Activated T-cell treated with anti-CD3 and anti-CD28 coated beads, Interleukin-2, amount 50 U/mL, for 24 hours (primary cell): ENCODE measurements around the gene OR6C4.
"Not testable (repeated sequence)": the region's sequence is repeated elsewhere in the genome, so short reads cannot be mapped to it uniquely, and the experiment has no call there.

Experiments used
- DNase-seq: peaks from one replicate; pipeline ENCODE4 v3.0.0-alpha.2; 2020
- H3K27ac Mint-ChIP-seq: 2 replicates; pipeline ENCODE4 v1.8.0; 2020; ENCODE audit warnings: mild to moderate bottlenecking, mixed read lengths
- H3K27me3 Mint-ChIP-seq: 2 replicates; pipeline ENCODE4 v1.8.0; 2020; ENCODE audit warnings: mixed read lengths
- H3K36me3 Mint-ChIP-seq: 2 replicates; pipeline ENCODE4 v1.8.0; 2020; ENCODE audit warnings: low read depth, mixed read lengths
- H3K4me1 Mint-ChIP-seq: 2 replicates; pipeline ENCODE4 v1.8.0; 2020; ENCODE audit warnings: low read depth, mixed read lengths
- H3K4me3 Mint-ChIP-seq: 2 replicates; pipeline ENCODE4 v1.8.0; 2020; ENCODE audit warnings: mild to moderate bottlenecking, moderate library complexity, mixed read lengths
- H3K9me3 Mint-ChIP-seq: 2 replicates; pipeline ENCODE4 v1.8.0; 2020; ENCODE audit warnings: mixed read lengths

The OR6C4 gene

DNA sequence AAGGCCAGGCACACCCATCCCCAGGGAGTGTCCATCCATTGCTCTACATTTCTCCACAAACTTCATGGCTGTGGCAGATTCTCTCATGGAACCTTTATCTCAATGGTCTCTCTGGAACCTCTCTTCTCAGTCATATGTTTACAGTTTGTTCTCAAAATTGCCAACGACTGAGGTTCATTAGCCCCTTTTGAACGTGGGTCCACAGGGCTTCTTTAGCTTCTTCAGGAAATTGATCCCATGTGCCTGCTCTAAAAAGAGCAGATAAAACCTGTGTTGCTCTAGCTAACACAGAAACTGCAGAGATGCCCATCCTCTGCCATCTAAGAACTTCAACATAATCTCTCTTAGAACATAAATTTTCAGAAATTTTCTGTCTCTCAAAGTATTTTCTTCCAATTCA is at the start of gene OR6C4:
Gene OR6C4 (plus strand): TSS at position 301 of the 400 bp plus-strand sequence. CDS start 1,625 bp downstream, outside the sequence.
- no peaks in the 10 kb centered on the region for H3K36me3 Mint-ChIP-seq
- H3K4me1 Mint-ChIP-seq, result no peaks in the 10 kb centered on the region
- DNase-seq, result no peak
- H3K4me3 Mint-ChIP-seq, result no peak within 1 kb of the TSS
- no peak within 1 kb of the TSS for H3K27ac Mint-ChIP-seq
- H3K9me3 Mint-ChIP-seq, result no peaks in the 10 kb centered on the region
- peaks cover 55% of the 10 kb centered on the region for H3K27me3 Mint-ChIP-seq

DNA sequence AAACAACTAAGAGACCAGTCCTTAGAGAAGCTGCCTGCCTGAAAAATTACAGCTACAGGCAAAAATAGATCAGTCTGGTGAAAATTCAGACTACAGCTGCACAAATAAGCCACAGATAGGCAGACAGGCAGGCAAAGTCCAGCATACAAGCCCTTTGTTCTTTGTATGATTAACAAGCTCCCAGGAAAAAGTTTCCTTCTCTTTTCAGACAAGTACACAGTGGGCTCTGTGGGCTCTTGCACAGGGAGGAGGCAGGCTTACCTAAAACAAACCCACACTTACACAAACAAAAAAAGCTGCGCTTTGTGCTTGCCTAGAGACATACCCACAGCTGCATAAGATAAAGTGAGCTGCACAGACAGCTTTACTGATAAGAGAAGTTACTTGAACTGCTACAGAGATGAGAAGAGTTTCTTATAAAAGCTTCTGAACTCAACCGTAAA is 49.6 kb upstream of the OR6C4 start:
- Mint-ChIP-seq H3K4me3 (no peak overlapping the region), H3K27me3 (peaks cover 12% of the 10 kb centered on the region), H3K9me3 (no peaks in the 10 kb centered on the region), H3K4me1 (no peaks in the 10 kb centered on the region), H3K27ac (no peak overlapping the region), H3K36me3 (no peaks in the 10 kb centered on the region)
- no peak for DNase-seq

DNA sequence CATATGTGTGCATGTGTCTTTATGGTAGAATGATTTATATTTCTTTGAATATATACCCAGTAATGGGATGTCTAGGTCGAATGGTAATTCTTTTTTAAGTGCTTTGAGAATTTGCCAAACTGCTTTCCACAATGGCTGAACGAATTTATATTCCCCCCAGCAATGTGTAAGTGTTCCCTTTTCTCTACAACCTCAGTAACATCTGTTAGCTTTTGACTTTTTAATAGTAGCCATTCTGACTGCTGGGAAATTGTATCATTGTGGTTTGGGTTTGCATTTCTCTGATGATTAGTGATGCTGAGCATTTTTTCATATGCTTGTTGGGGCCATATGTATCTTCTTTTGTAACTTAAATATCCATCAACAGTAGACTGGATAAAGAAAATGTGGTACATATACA is 47.8 kb upstream of the OR6C4 start:
- no peaks in the 10 kb centered on the region for H3K9me3 Mint-ChIP-seq
- H3K4me3 Mint-ChIP-seq, result no peak overlapping the region
- no peaks in the 10 kb centered on the region for H3K4me1 Mint-ChIP-seq
- no peak for DNase-seq
- no peak overlapping the region for H3K27ac Mint-ChIP-seq
- no peaks in the 10 kb centered on the region for H3K36me3 Mint-ChIP-seq
- peaks cover 10% of the 10 kb centered on the region for H3K27me3 Mint-ChIP-seq

DNA sequence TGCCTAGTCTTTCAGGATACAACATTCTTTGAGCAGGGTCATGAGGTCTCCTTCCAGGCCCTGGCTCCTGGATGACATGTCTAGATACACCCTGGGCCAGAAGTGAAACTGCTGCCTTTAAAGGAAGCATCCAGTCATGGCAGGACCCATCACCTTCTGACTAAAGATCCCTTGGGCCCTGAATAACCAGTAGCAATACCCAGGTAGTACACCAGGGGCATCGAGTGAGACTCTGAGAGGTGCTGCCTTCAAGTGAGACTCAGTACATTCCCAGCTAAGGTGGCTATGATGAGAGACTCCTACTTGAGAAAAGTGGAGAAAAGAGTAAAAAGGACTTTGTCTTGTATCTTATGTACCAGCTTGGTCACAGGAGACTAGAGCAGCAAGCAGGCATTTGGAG is 33.7 kb upstream of the OR6C4 start:
- no peak for DNase-seq
- Mint-ChIP-seq H3K4me3 (no peak overlapping the region), H3K4me1 (no peaks in the 10 kb centered on the region), H3K9me3 (no peaks in the 10 kb centered on the region), H3K27me3 (peaks cover 32% of the 10 kb centered on the region), H3K27ac (no peak overlapping the region), H3K36me3 (no peaks in the 10 kb centered on the region)

- Mint-ChIP-seq H3K27me3 (peaks cover 34% of the 10 kb centered on the region), H3K9me3 (no peaks in the 10 kb centered on the region), H3K36me3 (no peaks in the 10 kb centered on the region), H3K4me1 (no peaks in the 10 kb centered on the region), H3K27ac (no peak overlapping the region), H3K4me3 (no peak overlapping the region)
- DNase-seq, result no peak
These were observed 33.0 kb upstream of the OR6C4 start for GRCh38 chr12:55516391-55516790.

DNA sequence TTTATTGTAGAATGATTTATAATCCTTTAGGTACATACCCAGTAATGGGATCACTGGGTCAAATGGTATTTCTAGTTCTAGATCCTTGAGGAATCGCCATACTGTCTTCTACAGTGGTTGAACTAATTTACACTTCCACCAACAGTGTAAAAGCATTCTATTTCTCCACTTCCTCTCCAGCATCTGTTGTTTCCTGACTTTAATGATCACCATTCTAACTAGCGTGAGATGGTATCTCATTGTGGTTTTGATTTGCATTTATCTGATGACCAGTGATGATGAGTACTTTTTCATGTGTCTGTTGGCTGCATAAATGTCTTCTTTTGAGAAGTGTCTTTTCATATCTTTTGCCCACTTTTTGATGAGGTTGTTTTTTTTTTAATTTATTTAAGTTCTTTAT is 1.2 kb upstream of the OR6C4 start:
- not testable (repeated sequence) for H3K27ac Mint-ChIP-seq, DNase-seq, H3K4me1 Mint-ChIP-seq, H3K4me3 Mint-ChIP-seq, H3K36me3 Mint-ChIP-seq, H3K9me3 Mint-ChIP-seq
- H3K27me3 Mint-ChIP-seq, result peaks cover 61% of the 10 kb centered on the region

GRCh38 chr12:55548756-55549155 is 646 bp upstream of the OR6C4 start:
- no peak overlapping the region for H3K27ac Mint-ChIP-seq
- no peaks in the 10 kb centered on the region for H3K9me3 Mint-ChIP-seq
- peaks cover 56% of the 10 kb centered on the region for H3K27me3 Mint-ChIP-seq
- no peak for DNase-seq
- no peaks in the 10 kb centered on the region for H3K36me3 Mint-ChIP-seq
- no peak overlapping the region for H3K4me3 Mint-ChIP-seq
- H3K4me1 Mint-ChIP-seq, result no peaks in the 10 kb centered on the region

DNA sequence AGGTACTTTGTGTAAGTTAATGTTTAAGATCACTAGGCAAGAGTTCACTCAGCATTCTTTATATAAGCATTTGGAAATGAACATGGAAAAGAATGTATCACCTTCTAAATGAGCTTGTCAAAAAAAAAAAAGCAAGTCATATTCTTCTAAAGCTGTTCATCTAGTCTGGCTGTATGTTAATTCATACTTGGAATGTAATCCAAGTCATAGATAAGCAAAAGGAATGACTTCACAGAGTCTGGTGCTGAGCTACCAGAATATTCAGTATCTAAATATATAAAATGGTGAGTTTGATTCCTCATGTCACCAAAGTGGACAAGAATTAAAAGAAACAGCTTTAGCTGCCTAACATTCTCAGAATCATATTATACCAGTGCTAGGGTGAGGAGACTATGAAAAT is 4.9 kb downstream of the OR6C4 start:
- DNase-seq, result no peak
- Mint-ChIP-seq H3K9me3 (peaks cover 21% of the 10 kb centered on the region), H3K27ac (no peak overlapping the region), H3K27me3 (peaks cover 27% of the 10 kb centered on the region), H3K4me3 (no peak overlapping the region), H3K36me3 (no peaks in the 10 kb centered on the region), H3K4me1 (no peaks in the 10 kb centered on the region)

DNA sequence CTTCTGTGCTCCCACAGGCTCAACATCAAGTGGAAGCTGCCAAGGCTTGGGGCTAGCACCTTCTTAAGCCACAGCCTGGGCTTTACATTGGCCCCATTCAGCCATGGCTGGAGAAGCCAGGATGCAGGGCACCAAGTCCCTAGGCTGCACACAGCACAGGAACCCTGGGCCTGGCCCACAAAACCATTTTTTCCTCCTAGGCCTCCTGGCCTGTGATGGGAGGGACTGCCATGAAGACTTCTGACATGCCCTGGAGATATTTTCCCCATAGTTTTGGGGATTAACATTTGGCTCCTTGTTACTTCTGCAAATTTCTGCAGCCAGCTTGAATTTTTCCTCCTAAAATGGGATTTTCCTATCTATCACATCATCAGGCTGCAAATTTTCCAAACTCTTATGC is 20.7 kb downstream of the OR6C4 start:
- Mint-ChIP-seq H3K9me3 (peaks cover 35% of the 10 kb centered on the region), H3K27me3 (peaks cover 29% of the 10 kb centered on the region)
- not testable (repeated sequence) for H3K36me3 Mint-ChIP-seq, H3K4me3 Mint-ChIP-seq, DNase-seq, H3K27ac Mint-ChIP-seq, H3K4me1 Mint-ChIP-seq

DNA sequence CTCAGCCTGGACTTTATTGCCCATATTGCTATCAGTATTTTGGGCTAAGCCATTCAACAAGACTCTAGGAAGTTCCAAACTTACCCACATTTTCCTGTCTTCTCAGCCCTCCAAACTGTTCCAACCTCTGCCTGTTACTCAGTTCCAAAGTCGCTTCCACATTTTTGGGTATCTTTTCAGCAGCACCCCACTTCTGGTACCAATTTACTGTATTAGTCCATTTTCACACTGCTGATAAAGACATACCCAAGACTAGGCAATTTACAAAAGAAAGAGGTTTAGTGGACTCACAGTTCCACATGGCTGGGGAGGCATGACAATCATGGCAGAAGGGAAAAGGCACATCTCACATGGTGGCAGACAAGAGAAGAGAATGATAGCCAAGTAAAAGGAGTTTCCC is 21.3 kb downstream of the OR6C4 start:
- H3K36me3 Mint-ChIP-seq, H3K27ac Mint-ChIP-seq, DNase-seq, H3K4me1 Mint-ChIP-seq, H3K4me3 Mint-ChIP-seq: not testable (repeated sequence)
- Mint-ChIP-seq H3K27me3 (peaks cover 26% of the 10 kb centered on the region), H3K9me3 (peaks cover 35% of the 10 kb centered on the region)

DNA sequence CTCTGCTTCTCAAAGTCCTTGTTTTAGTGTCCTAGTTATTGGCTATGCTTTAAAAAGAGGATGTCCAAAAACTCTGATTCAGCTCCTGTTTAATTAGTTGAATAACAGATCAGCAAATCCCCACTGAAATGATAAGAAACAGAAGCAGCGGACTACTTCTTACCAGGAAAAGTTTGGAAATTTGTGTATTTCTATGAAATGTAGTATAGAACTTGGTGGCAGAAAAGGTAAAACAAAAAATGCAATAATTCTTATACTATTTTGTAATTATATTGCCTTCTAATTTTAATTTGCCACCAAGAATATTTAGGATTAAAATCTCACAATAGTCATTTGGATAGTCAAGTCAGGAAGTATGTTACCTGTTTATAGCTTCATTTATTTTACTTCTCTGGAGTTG is 22.8 kb downstream of the OR6C4 start, which contains the start of gene OR2AP1:
Gene OR2AP1 (plus strand): TSS at position 301 of the 400 bp plus-strand sequence. CDS start 1,947 bp downstream, outside the sequence.
- peaks cover 26% of the 10 kb centered on the region for H3K27me3 Mint-ChIP-seq
- no peaks in the 10 kb centered on the region for H3K4me1 Mint-ChIP-seq
- DNase-seq, result no peak
- no peak within 1 kb of the TSS for H3K27ac Mint-ChIP-seq
- no peak within 1 kb of the TSS for H3K4me3 Mint-ChIP-seq
- H3K36me3 Mint-ChIP-seq, result peaks cover 5% of the 10 kb centered on the region
- peaks cover 35% of the 10 kb centered on the region for H3K9me3 Mint-ChIP-seq

- Mint-ChIP-seq H3K4me1 (no peaks in the 10 kb centered on the region), H3K36me3 (no peaks in the 10 kb centered on the region), H3K27me3 (peaks cover 51% of the 10 kb centered on the region), H3K27ac (no peak overlapping the region), H3K4me3 (no peak overlapping the region), H3K9me3 (peaks cover 7% of the 10 kb centered on the region)
- DNase-seq, result no peak
These were observed 32.7 kb downstream of the OR6C4 start for GRCh38 chr12:55582066-55582465.

DNA sequence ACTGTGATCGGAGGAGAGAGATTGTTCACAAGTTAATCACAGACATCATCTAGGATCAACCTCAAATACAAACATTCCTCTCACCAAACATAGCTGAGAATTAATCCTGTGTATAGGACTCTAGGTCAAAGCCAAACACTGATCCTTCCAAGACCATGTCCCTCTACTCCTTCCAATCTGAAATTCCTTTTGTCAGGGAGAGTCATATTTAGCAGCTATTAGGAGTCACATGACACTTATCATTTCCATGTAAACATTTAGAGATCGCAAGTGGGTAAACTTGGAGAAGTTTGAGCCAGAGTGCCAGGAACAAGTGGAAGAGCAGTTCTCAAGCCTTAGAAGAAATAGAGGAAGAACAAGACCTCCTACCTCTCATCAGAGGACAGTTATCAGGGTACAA is 36.4 kb downstream of the OR6C4 start:
- no peak overlapping the region for H3K4me3 Mint-ChIP-seq
- H3K27me3 Mint-ChIP-seq, result peaks cover 67% of the 10 kb centered on the region
- H3K9me3 Mint-ChIP-seq, result no peaks in the 10 kb centered on the region
- H3K4me1 Mint-ChIP-seq, result no peaks in the 10 kb centered on the region
- no peaks in the 10 kb centered on the region for H3K36me3 Mint-ChIP-seq
- DNase-seq, result no peak
- no peak overlapping the region for H3K27ac Mint-ChIP-seq

GRCh38 chr12:55590152-55590551 is 40.8 kb downstream of the OR6C4 start:
- H3K4me3 Mint-ChIP-seq, DNase-seq, H3K36me3 Mint-ChIP-seq, H3K9me3 Mint-ChIP-seq, H3K27ac Mint-ChIP-seq, H3K4me1 Mint-ChIP-seq: not testable (repeated sequence)
- peaks cover 50% of the 10 kb centered on the region for H3K27me3 Mint-ChIP-seq
